BE2C (cell line): ENCODE data around the gene CPNE4.

ENCODE experiments used
- DNase-seq: peaks from one replicate; pipeline ENCODE4 v3.0.0-alpha.2; 2020
- H3K27me3 ChIP-seq: fragments of 250-450 bp; sonication (Bioruptor Pico); 2 replicates; pipeline ENCODE4 v1.5.1; 2020; ENCODE audit warnings: mild to moderate bottlenecking
- H3K36me3 ChIP-seq: fragments of 250-450 bp; sonication (Bioruptor Pico); 2 replicates; pipeline ENCODE4 v1.5.1; 2020; ENCODE audit warnings: mild to moderate bottlenecking
- H3K4me1 ChIP-seq: fragments of 250-450 bp; sonication (Bioruptor Pico); 2 replicates; pipeline ENCODE4 v1.5.1; 2020
- H3K4me3 ChIP-seq: 2 replicates; pipeline ENCODE4 v1.5.1; 2011; ENCODE audit warnings: low read depth, low read length
- H3K9me3 ChIP-seq: fragments of 250-450 bp; sonication (Bioruptor Pico); 2 replicates; pipeline ENCODE4 v1.5.1; 2020
- TF ChIP-seq, protein P1 (sequence below): IDR thresholded peaks from 2 replicates; pipeline ENCODE4 v1.5.1; 2012; ENCODE audit warnings: mild to moderate bottlenecking, low read depth, low read length

The CPNE4 gene

GRCh38 chr3:131723343-131723742, 311.5 kb downstream of the CPNE4 start:
- no peaks in the 10 kb centered on the region for H3K36me3 ChIP-seq
- peaks cover 16% of the 10 kb centered on the region for H3K4me1 ChIP-seq
- H3K9me3 ChIP-seq = no peaks in the 10 kb centered on the region
- no peaks in the 10 kb centered on the region for H3K27me3 ChIP-seq
- no peak overlapping the region for H3K4me3 ChIP-seq
- no peak for DNase-seq
- TF ChIP-seq, protein P1, sequence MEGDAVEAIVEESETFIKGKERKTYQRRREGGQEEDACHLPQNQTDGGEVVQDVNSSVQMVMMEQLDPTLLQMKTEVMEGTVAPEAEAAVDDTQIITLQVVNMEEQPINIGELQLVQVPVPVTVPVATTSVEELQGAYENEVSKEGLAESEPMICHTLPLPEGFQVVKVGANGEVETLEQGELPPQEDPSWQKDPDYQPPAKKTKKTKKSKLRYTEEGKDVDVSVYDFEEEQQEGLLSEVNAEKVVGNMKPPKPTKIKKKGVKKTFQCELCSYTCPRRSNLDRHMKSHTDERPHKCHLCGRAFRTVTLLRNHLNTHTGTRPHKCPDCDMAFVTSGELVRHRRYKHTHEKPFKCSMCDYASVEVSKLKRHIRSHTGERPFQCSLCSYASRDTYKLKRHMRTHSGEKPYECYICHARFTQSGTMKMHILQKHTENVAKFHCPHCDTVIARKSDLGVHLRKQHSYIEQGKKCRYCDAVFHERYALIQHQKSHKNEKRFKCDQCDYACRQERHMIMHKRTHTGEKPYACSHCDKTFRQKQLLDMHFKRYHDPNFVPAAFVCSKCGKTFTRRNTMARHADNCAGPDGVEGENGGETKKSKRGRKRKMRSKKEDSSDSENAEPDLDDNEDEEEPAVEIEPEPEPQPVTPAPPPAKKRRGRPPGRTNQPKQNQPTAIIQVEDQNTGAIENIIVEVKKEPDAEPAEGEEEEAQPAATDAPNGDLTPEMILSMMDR = no peak

DNA sequence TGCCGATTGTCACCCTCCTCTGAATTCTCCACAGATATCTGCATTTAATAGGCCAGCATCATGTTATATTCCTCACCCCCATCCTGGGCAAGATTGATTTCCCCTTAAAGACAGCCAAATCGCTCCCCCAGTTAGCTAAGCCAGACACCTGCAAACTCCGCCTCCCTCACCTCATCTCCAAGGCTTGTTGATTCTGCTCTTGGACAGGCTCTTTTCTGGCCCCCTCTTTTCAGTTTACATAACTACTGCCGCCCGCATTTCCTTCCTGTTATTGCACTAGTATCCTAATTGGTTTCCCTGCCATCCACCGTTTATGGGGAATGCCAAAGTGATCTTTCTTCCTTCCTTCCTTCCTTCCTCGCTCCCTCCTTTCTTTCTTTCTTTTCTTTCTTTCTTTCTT, 317.3 kb downstream of the CPNE4 start:
- no peak overlapping the region for H3K4me3 ChIP-seq
- H3K4me1 ChIP-seq = peaks cover 13% of the 10 kb centered on the region
- TF ChIP-seq, protein P1 = no peak
- H3K27me3 ChIP-seq = no peaks in the 10 kb centered on the region
- DNase-seq = no peak
- no peaks in the 10 kb centered on the region for H3K9me3 ChIP-seq
- H3K36me3 ChIP-seq = no peaks in the 10 kb centered on the region

GRCh38 chr3:131716943-131717342, 317.9 kb downstream of the CPNE4 start:
- TF ChIP-seq, protein P1 = no peak
- no peaks in the 10 kb centered on the region for H3K9me3 ChIP-seq
- DNase-seq = no peak
- no peaks in the 10 kb centered on the region for H3K36me3 ChIP-seq
- H3K4me1 ChIP-seq = peaks cover 16% of the 10 kb centered on the region
- no peak overlapping the region for H3K4me3 ChIP-seq
- no peaks in the 10 kb centered on the region for H3K27me3 ChIP-seq

DNA sequence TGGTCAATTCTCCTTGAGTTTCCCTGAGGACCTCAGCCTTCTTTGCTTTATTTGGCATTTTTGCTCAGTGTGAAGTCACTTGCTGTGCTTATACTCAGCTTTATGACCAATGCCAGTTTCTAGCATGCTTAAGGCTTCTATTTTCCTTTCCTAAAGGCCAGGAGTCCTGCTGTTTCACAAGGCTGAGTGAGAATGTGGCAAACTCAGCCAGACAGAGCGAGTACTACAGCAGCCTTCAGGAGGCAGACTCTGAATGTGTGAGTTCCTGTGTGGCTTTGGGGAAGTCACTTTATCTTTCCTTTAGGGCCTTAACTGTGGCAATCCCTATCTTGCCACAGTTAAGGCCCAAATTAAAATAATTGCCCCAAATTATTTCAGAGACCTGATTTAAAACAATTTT, 318.8 kb downstream of the CPNE4 start:
- Histone ChIP-seq H3K36me3 (no peaks in the 10 kb centered on the region), H3K4me3 (no peak overlapping the region), H3K9me3 (no peaks in the 10 kb centered on the region), H3K4me1 (peaks cover 22% of the 10 kb centered on the region), H3K27me3 (no peaks in the 10 kb centered on the region)
- DNase-seq = no peak
- TF ChIP-seq, protein P1 = no peak

GRCh38 chr3:131714585-131715220, 320.1 kb downstream of the CPNE4 start:
- no peak for DNase-seq
- H3K9me3 ChIP-seq = no peaks in the 10 kb centered on the region
- TF ChIP-seq, protein P1 = no peak
- no peak overlapping the region for H3K4me3 ChIP-seq
- no peaks in the 10 kb centered on the region for H3K27me3 ChIP-seq
- H3K4me1 ChIP-seq = peaks cover 22% of the 10 kb centered on the region
- H3K36me3 ChIP-seq = no peaks in the 10 kb centered on the region

DNA sequence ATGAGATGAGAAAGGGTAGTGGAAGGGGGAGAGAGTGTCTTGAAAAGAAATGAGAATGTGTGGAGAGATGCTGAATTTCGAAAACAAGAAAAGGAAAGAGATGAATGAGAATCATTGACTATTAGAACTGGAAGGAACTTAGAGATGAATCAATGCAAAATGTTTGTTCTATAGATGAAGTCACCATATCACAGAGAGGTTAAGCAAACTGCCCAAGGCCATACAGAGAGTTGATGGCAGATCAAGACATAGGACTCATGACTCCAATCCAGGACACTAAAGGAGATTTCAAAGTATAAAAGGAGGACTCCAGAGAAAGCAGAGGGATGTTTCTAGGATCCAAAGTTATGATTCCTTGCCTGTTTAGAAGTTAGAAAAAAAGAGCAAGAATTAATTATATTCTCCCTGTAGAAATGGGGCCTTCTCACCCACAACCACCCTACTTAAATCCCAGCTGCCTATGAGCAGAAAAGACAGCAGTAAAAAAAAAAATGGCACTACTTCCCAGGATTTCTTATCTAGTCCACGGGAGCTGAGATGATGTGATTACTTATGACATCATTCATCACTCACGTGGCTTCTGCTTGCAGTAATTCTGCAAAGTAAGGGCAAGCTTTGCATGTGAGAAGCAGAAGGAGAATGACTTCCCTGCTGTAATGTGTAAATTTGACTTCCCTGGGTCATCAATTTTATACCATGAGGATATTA, 321.2 kb downstream of the CPNE4 start:
- Histone ChIP-seq H3K27me3 (no peaks in the 10 kb centered on the region), H3K4me3 (no peak overlapping the region), H3K9me3 (no peaks in the 10 kb centered on the region), H3K4me1 (peaks cover 22% of the 10 kb centered on the region), H3K36me3 (no peaks in the 10 kb centered on the region)
- TF ChIP-seq, protein P1 = no peak
- no peak for DNase-seq
